DMS79 (cell line): Measurements from ENCODE around the gene COX14.

Experiments used
- DNase-seq: peaks from one replicate; lab custom pipeline; 2025; lab: John Stamatoyannopoulos, UW

Gene COX14

GRCh38 chr12:50156641-50157040 is 44.6 kb downstream of the COX14 start:
- no peak for DNase-seq

- DNase-seq: no peak
Measured at GRCh38 chr12:50157259-50157658, 45.2 kb downstream of the COX14 start.

DNA sequence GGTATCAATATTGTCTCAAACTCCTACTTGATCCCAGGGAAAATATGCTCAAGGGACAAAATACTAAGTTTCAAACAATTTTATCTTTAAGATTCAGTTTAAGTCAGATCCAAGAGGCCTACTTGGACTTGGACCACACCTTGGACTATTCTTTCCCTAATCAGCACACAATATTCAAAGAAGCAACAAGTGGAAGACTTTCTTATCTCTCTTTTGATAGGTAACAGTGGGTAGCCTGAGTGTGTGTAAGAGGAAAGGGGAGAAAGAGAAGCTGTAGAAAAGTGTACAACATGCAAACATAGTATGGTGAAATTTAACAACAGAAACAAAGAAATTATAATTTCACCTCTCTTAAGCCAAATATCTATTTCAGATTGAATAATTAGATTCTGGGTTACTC is 48.6 kb downstream of the COX14 start:
- no peak for DNase-seq

DNA sequence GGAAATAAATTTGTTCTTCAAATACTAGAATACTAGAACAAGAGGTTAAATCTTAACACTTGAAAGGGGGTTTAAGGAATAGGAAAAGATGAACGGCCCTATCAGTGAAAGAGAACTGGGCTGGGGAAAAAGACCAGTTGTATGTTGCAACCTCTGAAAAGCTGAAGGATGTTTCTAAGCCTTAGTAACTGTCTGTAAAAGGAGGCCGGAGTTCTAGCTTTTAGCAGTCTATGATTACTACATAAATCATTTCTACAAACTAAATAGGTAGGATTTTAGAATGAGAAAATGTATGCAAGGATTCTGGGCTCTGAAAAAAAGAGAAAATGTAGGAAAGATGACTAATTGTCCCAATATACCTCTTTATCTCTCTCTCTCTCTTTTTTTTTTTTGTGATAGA is 50.2 kb downstream of the COX14 start:
- no peak for DNase-seq

- no peak for DNase-seq
Measured at GRCh38 chr12:50164963-50165362, 52.9 kb downstream of the COX14 start.

DNA sequence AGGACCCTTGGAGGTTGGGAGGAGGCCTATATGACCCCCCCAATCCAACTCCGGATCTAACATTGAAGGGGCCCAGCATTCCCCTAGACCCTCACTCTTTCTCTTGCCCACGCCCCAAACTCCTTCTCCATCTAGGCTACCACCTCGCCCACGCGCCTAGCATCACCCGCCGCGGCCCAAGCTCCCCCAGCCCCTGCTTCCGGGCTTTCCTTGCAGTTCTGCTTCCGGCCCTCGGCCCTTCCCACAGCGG is 54.7 kb downstream of the COX14 start:
- DNase-seq: peak; percentile 49

DNA sequence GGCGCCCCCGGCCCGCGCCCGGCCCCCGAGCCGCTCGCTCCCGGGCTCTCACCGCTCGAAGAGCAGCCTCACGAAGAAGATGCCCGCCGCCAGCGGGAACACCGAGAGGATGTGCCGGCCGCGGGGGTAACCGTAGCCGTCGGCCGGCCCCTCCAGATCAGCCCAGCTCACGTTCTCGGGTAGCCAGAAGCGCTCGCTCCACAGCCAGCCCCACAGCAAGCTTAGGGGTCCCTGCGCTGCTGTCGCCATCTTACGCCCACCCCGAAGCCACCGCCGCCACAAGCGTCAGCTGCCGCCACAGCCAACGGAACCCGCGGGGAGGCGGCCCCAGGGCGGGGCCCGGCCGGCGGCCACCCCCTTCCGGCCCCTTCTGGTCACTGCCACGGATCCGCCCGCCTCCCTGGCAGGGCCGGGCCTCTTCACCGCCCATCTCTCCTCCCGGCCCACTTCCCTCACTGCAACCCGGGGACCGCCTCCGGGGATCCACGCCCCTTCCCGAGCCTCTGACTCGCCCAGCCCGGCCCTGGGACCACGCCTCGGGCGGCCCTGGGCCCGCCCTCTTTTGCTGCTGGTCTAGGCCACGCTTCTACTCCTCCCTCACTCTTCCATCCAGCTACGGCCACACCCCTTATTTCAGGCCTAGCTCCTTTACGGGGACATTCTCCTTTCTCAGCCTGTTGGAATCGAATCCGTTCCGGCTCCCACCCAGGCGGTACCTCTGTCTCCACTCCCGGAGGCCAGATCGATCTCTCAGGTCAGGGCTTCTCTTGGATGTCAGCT is 55.2 kb downstream of the COX14 start, which contains the start of gene CERS5:
Gene CERS5 (minus strand): TSS at position 321 of the 780 bp plus-strand sequence. CDS start 72 bp downstream, at position 249.
- DNase-seq: peak; percentile 97
